Measurements from ENCODE around the gene ATF7. TPM values are rescaled to one million over a fixed set of nuclear protein-coding genes. Genes with fewer than 3 reads are reported as not detected.
"Not testable (repeated sequence)": the region's sequence is repeated elsewhere in the genome, so short reads cannot be mapped to it uniquely, and the experiment has no call there.

ATF7 gene
- total RNA-seq, 2 donors from 2014 or later: 27.4 to 28.1 TPM

DNA sequence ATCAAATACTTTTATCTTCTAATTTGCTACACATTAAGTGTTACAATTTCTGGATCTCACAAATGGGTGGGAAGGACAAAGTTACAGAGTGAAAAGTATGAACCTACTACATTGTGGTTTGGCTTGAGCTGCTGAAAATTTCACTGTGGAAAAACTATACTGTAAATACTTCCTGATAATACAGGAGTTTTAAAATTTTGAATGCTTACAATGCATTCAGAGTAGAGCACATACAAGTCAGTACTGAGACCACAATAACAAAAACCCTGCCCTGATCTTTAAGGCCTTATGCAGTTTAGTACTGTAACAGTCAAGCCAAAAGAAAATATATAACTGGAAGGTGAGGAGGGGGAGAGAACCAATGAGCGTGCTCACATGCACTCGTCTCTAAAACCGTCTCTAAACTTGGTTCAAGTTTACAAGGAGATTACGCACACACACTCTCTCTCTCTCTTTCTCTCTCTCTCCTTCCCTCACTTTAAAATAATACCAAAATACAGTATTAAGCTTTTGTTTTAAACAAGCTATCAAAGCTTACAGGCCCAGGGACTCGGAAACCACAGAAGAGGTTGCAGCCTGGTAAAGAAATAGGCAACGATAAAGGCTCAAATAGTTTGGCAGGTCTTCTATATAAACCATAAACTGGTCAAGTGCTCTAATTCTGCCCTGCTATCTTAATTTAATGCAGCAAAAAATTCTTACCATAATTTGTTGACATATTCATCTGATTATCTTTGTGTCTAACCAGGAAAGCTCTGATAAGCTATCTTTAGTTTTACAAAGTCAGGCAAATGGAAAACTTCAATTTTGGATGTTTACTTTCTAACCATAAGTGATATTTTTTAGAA, 58.0 kb downstream of the ATF7 start:
- DNase-seq (no peak), ATAC-seq (replicated peaks in 1 of 2) (no peak)
- peaks cover 49% of the 10 kb centered on the region for H3K4me1 Mint-ChIP-seq (ENCODE audit: low read depth)
- H3K9me3 Mint-ChIP-seq: peaks cover 0 to 3% of the 10 kb centered on the region in 2 donors
- peaks cover 2 to 3% of the 10 kb centered on the region in 2 donors for H3K36me3 Mint-ChIP-seq (ENCODE audit: insufficient read depth in 2 of 2)
- no peaks in the 10 kb centered on the region for H3K27me3 Mint-ChIP-seq (ENCODE audit: low read depth)
- no peak overlapping the region for H3K4me3 Mint-ChIP-seq
- H3K27ac Mint-ChIP-seq: no peak overlapping the region

DNA sequence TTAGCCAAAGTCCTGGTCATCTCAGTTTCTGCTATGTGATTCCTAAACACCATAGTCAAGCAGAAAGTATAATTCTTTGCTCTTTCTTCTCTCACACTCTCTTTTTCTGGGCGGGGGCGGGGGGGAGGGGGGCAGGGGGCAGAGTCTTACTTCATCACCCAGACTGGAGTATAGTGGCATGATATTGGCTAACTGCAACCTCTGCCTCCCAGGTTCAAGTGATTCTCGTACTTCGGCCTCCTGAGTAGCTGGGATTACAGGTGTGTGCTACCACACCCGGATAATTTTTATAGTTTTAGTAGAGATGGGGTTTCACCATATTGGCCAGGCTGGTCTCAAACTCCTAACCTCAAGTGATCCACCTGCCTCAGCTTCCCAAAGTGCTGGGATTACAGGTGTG, 60.8 kb downstream of the ATF7 start:
- not testable (repeated sequence) for ATAC-seq (replicated peaks in 1 of 2); H3K9me3 Mint-ChIP-seq
- peaks cover 55% of the 10 kb centered on the region for H3K4me1 Mint-ChIP-seq (ENCODE audit: low read depth)

DNA sequence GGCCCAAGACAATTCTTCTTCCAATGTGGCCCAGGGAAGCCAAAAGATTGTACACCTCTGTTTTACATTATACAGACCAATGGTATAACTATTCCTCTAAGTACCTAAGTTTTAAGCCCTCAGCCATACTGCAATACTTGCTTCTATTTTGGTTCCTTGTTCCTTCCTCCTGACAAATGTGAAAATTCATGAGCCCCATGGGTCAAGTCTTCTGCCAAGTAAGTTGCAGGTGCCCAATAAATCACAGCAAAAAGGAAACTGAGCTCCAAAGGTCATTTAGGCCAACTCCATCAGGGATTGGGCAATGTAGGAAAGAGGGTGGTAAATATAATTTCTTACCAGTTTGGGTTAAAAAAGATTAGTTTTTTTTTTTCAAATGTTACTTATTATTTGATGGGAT, 61.2 kb downstream of the ATF7 start:
- H3K9me3 Mint-ChIP-seq: peaks cover 0 to 3% of the 10 kb centered on the region in 2 donors
- H3K36me3 Mint-ChIP-seq (ENCODE audit: insufficient read depth in 2 of 2): peaks cover 1 to 5% of the 10 kb centered on the region in 2 donors
- DNase-seq (no peak), ATAC-seq (replicated peaks in 1 of 2) (no peak)
- peaks cover 56% of the 10 kb centered on the region for H3K4me1 Mint-ChIP-seq (ENCODE audit: low read depth)
- no peak overlapping the region for H3K27ac Mint-ChIP-seq
- no peaks in the 10 kb centered on the region for H3K27me3 Mint-ChIP-seq (ENCODE audit: low read depth)
- no peak overlapping the region for H3K4me3 Mint-ChIP-seq

More for the DNA sequence above, 60.8 kb downstream of the ATF7 start:
- H3K36me3 Mint-ChIP-seq (ENCODE audit: insufficient read depth in 2 of 2); H3K27ac Mint-ChIP-seq; H3K4me3 Mint-ChIP-seq; H3K27me3 Mint-ChIP-seq (ENCODE audit: low read depth); DNase-seq: not testable (repeated sequence)

DNA sequence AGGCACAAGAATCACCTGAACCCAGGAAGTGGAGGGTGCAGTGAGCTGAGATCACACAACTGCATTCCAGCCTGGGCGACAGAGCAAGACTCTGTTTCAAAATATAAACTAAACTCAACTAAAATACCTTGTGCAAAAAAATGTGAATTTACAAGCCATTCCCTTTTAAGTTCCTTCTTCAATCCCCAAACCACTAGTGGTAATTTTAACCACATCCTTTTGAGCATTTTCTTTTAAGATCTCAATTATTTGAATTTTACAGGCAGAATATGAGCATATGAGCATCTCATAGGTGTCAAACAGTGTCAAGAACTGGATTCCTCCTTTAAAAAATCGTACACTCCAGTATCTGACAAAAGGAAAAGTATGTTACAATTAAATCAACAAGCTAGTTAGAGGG, 61.9 kb downstream of the ATF7 start:
- no peaks in the 10 kb centered on the region for H3K27me3 Mint-ChIP-seq (ENCODE audit: low read depth)
- peaks cover 0 to 3% of the 10 kb centered on the region in 2 donors for H3K9me3 Mint-ChIP-seq
- no peak for DNase-seq
- H3K4me1 Mint-ChIP-seq (ENCODE audit: low read depth): peaks cover 56% of the 10 kb centered on the region
- no peak overlapping the region for H3K4me3 Mint-ChIP-seq
- no peak for ATAC-seq (replicated peaks in 1 of 2)
- peaks cover 1 to 5% of the 10 kb centered on the region in 2 donors for H3K36me3 Mint-ChIP-seq (ENCODE audit: insufficient read depth in 2 of 2)
- H3K27ac Mint-ChIP-seq: no peak overlapping the region

DNA sequence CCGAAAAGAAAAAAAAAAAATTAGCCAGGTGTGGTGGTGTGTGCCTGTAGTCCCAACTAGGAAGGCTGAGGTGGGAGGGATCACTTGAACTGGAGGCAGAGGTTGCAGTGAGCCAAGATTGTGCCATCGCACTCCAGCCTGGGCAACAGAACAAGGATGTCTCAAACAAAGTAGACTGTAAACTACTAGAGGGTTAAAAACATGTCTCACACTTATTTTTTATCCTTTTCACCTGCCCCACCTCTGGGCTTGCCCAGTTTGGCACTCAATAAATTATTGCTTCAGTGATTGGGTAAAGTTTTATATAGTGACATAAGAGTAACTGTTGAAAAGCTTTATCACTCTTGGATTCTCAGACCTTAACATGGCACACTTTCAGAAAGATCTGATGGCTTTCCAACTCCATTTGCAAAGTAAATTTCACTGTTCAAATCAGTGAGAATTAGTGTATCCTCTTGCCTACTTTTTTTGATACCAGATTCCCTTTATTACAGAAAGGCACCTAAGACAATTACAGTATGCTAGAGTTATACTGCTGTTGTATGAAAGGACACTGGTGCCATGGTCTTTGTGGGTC, 62.6 kb downstream of the ATF7 start:
- H3K27me3 Mint-ChIP-seq (ENCODE audit: low read depth): no peaks in the 10 kb centered on the region
- DNase-seq: no peak
- no peak overlapping the region for H3K27ac Mint-ChIP-seq
- no peak for ATAC-seq (replicated peaks in 1 of 2)
- no peak overlapping the region for H3K4me3 Mint-ChIP-seq
- H3K4me1 Mint-ChIP-seq (ENCODE audit: low read depth): peaks cover 62% of the 10 kb centered on the region
- H3K36me3 Mint-ChIP-seq (ENCODE audit: insufficient read depth in 2 of 2): peaks cover 1 to 5% of the 10 kb centered on the region in 2 donors
- peaks cover 0 to 3% of the 10 kb centered on the region in 2 donors for H3K9me3 Mint-ChIP-seq

DNA sequence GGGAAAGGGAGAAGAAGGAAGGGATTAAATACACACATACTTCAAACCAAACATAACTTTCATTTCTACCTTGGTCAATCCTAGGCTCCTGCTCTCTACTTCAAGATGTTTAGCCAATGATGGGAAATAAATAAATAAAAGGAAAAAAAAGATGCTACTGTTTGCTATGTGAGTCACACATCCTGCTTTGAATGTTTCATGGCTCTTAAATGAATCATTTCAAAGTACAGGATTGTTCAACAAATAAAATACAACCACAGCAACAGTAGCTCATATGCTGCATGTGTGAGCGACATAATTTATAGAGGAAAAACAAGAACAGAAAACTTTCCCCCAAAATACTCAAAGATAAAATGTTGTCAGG, 64.6 kb downstream of the ATF7 start:
- ATAC-seq (replicated peaks in 1 of 2): peak; percentile 95
- H3K4me1 Mint-ChIP-seq (ENCODE audit: low read depth): peaks cover 62% of the 10 kb centered on the region
- DNase-seq: no peak
- H3K9me3 Mint-ChIP-seq: peaks cover 0 to 3% of the 10 kb centered on the region in 2 donors
- H3K27me3 Mint-ChIP-seq (ENCODE audit: low read depth): no peaks in the 10 kb centered on the region
- peaks cover 1 to 5% of the 10 kb centered on the region in 2 donors for H3K36me3 Mint-ChIP-seq (ENCODE audit: insufficient read depth in 2 of 2)
- peak overlapping the region; percentile 56 to 62 for H3K4me3 Mint-ChIP-seq
- H3K27ac Mint-ChIP-seq: peak overlapping the region; percentile 76

DNA sequence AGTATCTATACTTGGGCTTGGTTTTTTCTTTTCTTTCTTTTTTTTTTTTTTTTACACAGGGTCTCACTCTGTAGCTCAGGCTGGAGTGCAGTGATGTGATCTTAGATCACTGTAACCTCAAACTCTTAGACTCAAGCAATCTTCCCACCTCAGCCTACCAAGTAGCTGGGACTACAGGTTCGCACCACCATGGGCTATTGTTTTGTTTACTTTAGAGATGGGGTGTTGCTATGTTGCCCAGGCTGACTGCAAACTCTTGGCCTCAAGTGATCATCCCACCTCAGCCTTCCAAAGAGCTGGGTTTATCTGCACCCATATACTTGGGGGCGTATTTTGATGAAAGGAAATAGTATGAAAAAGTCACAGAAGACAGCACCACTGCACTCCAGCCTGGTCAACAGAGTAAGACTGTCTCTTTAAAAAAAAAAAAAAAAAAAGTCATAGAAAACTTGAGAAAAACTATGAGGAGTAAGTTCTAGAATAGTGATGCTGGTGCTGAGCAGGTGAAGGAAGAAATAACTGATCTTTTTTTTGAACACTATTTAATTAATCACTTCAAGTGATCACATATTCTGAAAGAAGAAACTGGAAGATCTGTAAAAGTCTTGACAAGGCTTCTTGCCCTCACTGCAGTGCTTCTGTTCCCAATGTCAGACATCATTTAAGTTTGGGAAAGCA, 65.1 kb downstream of the ATF7 start:
- H3K27ac Mint-ChIP-seq: peak overlapping the region; percentile 76
- ATAC-seq (replicated peaks in 1 of 2): peak; percentile 66 to 68
- H3K4me1 Mint-ChIP-seq (ENCODE audit: low read depth): peaks cover 61% of the 10 kb centered on the region
- H3K9me3 Mint-ChIP-seq: peaks cover 0 to 3% of the 10 kb centered on the region in 2 donors
- DNase-seq: peak in 1 of 2 donors; percentile 8
- peaks cover 1 to 5% of the 10 kb centered on the region in 2 donors for H3K36me3 Mint-ChIP-seq (ENCODE audit: insufficient read depth in 2 of 2)
- no peaks in the 10 kb centered on the region for H3K27me3 Mint-ChIP-seq (ENCODE audit: low read depth)
- peak overlapping the region; percentile 56 to 62 for H3K4me3 Mint-ChIP-seq

DNA sequence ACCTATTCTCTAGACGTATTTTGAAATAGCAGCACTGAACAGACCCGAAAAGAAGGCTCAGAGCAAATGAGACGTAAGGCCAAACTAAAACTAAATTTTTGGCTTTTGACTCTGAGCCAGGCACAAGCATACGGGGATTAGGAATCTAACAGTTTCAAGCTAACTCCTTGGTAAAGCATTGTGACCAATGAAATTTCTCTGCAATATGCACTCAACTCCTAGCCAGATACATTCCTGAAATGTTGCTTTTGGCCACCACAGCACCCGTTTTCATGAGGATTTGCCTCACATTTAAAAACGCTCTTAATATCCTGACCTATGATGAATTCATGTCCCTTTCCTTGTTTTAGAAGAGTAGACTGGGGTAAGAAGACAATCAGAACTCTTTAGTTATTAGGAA, 65.8 kb downstream of the ATF7 start:
- ATAC-seq (replicated peaks in 1 of 2) (no peak), DNase-seq (no peak)
- H3K36me3 Mint-ChIP-seq (ENCODE audit: insufficient read depth in 2 of 2): peaks cover 1 to 4% of the 10 kb centered on the region in 2 donors
- peaks cover 55% of the 10 kb centered on the region for H3K4me1 Mint-ChIP-seq (ENCODE audit: low read depth)
- no peaks in the 10 kb centered on the region for H3K27me3 Mint-ChIP-seq (ENCODE audit: low read depth)
- H3K27ac Mint-ChIP-seq: peak overlapping the region; percentile 76
- H3K4me3 Mint-ChIP-seq: no peak overlapping the region
- no peaks in the 10 kb centered on the region for H3K9me3 Mint-ChIP-seq

DNA sequence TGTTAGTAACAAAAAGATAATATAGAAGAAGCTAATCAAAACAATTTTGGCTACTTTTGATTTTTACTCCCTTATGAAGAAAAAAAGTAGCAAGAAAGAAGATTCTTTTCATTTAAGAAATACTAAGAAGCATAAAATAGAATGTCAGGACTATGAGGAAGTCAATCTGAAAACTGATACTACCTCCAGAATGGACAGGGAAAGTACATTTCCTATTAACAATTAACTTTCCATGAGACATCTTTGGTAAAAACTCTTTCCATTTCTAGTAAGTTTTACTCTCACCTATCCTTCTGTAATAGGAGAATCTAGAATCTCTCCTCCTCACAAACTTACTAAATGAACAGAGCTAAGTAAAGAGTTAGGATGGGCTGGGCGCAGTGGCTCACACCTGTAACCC, 67.6 kb downstream of the ATF7 start:
- peaks cover 42% of the 10 kb centered on the region for H3K4me1 Mint-ChIP-seq (ENCODE audit: low read depth)
- DNase-seq: no peak
- no peak overlapping the region for H3K27ac Mint-ChIP-seq
- no peaks in the 10 kb centered on the region for H3K27me3 Mint-ChIP-seq (ENCODE audit: low read depth)
- ATAC-seq (replicated peaks in 1 of 2): no peak
- H3K9me3 Mint-ChIP-seq: no peaks in the 10 kb centered on the region
- no peak overlapping the region for H3K4me3 Mint-ChIP-seq
- peaks cover 0 to 4% of the 10 kb centered on the region in 2 donors for H3K36me3 Mint-ChIP-seq (ENCODE audit: insufficient read depth in 2 of 2)

DNA sequence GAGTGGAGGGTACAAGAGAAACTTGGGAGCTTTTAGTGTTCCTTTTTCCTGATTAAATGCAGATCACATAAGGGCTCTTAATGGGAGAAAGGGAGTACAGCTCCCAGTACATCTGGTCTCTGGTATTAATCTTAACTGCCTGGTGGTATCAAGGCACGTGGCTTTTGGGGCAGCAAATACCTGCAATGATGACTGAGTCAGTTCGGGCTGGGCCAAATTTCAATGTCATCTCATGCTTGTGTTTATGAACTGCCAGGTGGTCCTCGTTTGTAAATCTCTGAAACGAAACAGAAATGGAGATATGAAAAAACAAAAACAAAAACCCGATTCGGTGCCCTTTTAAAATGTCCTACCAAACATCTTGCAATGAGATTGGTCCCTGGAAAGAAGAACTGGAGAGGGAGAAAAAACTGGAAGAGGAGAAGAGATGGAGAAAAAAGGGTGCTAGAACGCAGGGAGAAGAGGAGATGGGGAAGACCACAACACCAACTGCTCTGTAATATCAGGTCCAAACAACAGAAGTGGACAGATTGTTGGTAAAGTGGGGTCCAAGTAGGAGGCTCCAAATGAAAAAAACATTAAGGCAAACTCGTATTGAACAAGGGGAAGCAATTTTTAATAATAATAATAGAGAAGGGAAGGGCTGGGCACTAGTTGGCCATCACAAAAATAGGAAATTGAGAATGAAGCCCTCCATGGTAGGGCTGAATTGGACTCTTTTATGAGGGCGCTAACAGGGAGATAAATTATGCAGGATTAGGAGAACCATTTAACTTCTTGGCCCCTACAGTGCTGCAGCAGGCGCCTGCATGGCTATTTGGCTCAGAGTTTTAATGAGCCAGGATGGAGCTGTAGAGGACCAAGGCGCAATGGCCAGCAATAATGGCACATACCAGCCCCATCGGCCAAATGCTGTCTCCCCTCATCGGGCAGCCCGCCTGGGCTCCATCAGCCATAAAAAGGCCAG, 73.5 kb downstream of the ATF7 start:
- Mint-ChIP-seq H3K9me3 (no peaks in the 10 kb centered on the region), H3K4me3 (no peak overlapping the region)
- no peak for ATAC-seq (replicated peaks in 1 of 2)

DNA sequence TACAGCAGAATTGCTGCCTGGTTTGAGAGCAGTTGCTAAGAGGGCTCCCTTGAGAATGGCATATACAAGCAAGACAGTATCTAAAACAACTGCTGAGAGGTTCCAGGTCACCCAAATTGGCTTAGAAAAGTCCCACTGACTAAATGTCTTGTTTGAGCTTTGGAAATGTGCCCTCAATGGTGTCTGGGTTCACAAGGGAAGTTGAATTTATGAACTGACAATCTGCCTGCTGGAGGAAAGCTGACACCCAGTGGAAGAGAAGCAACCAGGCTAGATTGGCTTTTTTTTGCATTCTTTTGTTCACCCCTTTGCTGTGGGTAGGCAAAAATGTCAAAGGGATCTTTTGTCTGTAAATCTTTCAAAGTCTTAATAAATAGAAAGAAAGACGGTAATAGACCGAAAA, 74.3 kb downstream of the ATF7 start:
- H3K9me3 Mint-ChIP-seq: no peaks in the 10 kb centered on the region

More for the DNA sequence above, 73.5 kb downstream of the ATF7 start:
- Mint-ChIP-seq H3K36me3 (ENCODE audit: insufficient read depth in 2 of 2) (peaks cover 2 to 3% of the 10 kb centered on the region in 2 donors), H3K27ac (no peak overlapping the region), H3K4me1 (ENCODE audit: low read depth) (peaks cover 6% of the 10 kb centered on the region), H3K27me3 (ENCODE audit: low read depth) (no peaks in the 10 kb centered on the region)
- DNase-seq: no peak

DNA sequence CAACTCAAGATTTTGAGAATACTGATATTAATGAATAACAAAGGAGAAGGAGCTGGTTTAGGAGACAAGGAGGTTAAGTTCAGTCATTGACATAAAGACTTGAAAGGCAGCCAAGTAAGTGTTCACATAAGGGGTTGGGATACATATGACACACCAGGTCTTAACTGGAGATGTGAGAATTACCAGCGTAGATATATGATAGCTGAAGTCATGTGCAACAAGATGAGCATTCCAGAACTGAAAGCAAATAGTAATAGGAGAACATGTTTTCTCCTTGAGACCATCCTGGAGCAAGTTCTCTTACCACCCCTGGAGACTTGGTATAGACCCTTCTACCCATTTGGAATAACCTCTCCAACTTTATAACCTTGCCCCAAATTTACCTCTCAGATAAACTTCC, 75.6 kb downstream of the ATF7 start:
- H3K36me3 Mint-ChIP-seq (ENCODE audit: insufficient read depth in 2 of 2): peaks cover 2 to 3% of the 10 kb centered on the region in 2 donors
- peaks cover 6% of the 10 kb centered on the region for H3K4me1 Mint-ChIP-seq (ENCODE audit: low read depth)
- no peak overlapping the region for H3K27ac Mint-ChIP-seq
- no peaks in the 10 kb centered on the region for H3K9me3 Mint-ChIP-seq
- H3K4me3 Mint-ChIP-seq: no peak overlapping the region
- ATAC-seq (replicated peaks in 1 of 2): no peak
- H3K27me3 Mint-ChIP-seq (ENCODE audit: low read depth): no peaks in the 10 kb centered on the region
- no peak for DNase-seq

More for the DNA sequence above, 74.3 kb downstream of the ATF7 start:
- no peak for DNase-seq
- H3K27me3 Mint-ChIP-seq (ENCODE audit: low read depth): no peaks in the 10 kb centered on the region
- peaks cover 2 to 3% of the 10 kb centered on the region in 2 donors for H3K36me3 Mint-ChIP-seq (ENCODE audit: insufficient read depth in 2 of 2)
- no peak overlapping the region for H3K4me3 Mint-ChIP-seq
- no peak overlapping the region for H3K27ac Mint-ChIP-seq
- no peak for ATAC-seq (replicated peaks in 1 of 2)
- H3K4me1 Mint-ChIP-seq (ENCODE audit: low read depth): peaks cover 6% of the 10 kb centered on the region

Data from activated T-cell treated with anti-CD3 and anti-CD28 coated beads, Interleukin-2, amount 50 U/mL, for 72 hours (primary cell).